Endodermal cell (in vitro differentiated cells): ENCODE measurements around the gene HYDIN. TPM values are rescaled to one million over a fixed set of nuclear protein-coding genes. Genes with fewer than 3 reads are reported as not detected.
A peak's percentile ranks its signal among the peaks of the same experiment; 100 is the strongest.
"Not testable (repeated sequence)": the region's sequence is repeated elsewhere in the genome, so short reads cannot be mapped to it uniquely, and the experiment has no call there.

Source experiments
- DNase-seq: peaks from one replicate; pipeline ENCODE4 v3.0.0-alpha.2; 2017
- H3K27ac ChIP-seq: 2 replicates; pipeline ENCODE4 v1.5.1; 2013; ENCODE audit warnings: mild to moderate bottlenecking, low read depth, low read length, moderate library complexity
- H3K27me3 ChIP-seq: 2 replicates; pipeline ENCODE4 v1.6.1; 2013; ENCODE audit warnings: mild to moderate bottlenecking, low read length, moderate library complexity; ENCODE audit not compliant: insufficient read depth, control insufficient read depth, poor library complexity, severe bottlenecking
- H3K36me3 ChIP-seq: 2 replicates; pipeline ENCODE4 v1.7.0; 2013; ENCODE audit warnings: mild to moderate bottlenecking, low read length, moderate library complexity; ENCODE audit not compliant: control insufficient read depth, insufficient read depth
- H3K4me1 ChIP-seq: one replicate; pipeline ENCODE4 v1.7.0; 2013; ENCODE audit warnings: low read length; ENCODE audit not compliant: control insufficient read depth, insufficient read depth
- H3K4me3 ChIP-seq: 2 replicates; pipeline ENCODE4 v1.5.1; 2013; ENCODE audit warnings: mild to moderate bottlenecking, low read length, moderate library complexity
- H3K9ac ChIP-seq: 2 replicates; pipeline ENCODE4 v1.6.1; 2013; ENCODE audit warnings: mild to moderate bottlenecking, low read length, moderate library complexity; ENCODE audit not compliant: poor library complexity, severe bottlenecking; ENCODE audit errors: extremely low read depth
- H3K9me3 ChIP-seq: 2 replicates; pipeline ENCODE4 v1.6.1; 2013; ENCODE audit warnings: mild to moderate bottlenecking, low read length, moderate library complexity; ENCODE audit not compliant: control insufficient read depth
- H3K27ac Mint-ChIP-seq: 2 replicates; pipeline ENCODE4 v1.8.0; 2020; ENCODE audit warnings: mixed read lengths
- H3K27me3 Mint-ChIP-seq: 2 replicates; pipeline ENCODE4 v1.8.0; 2021; ENCODE audit warnings: mild to moderate bottlenecking, mixed read lengths; ENCODE audit not compliant: insufficient read depth
- H3K36me3 Mint-ChIP-seq: 2 replicates; pipeline ENCODE4 v1.8.0; 2020; ENCODE audit warnings: low read depth, mixed read lengths
- H3K4me1 Mint-ChIP-seq: 2 replicates; pipeline ENCODE4 v1.8.0; 2020; ENCODE audit warnings: mixed read lengths
- H3K4me3 Mint-ChIP-seq: 2 replicates; pipeline ENCODE4 v1.8.0; 2020; ENCODE audit warnings: mild to moderate bottlenecking, moderate library complexity, mixed read lengths
- H3K9me3 Mint-ChIP-seq: 2 replicates; pipeline ENCODE4 v1.8.0; 2020; ENCODE audit warnings: mild to moderate bottlenecking, mixed read lengths
- CTCF ChIP-seq: fragments of 200-600 bp; sonication (generic); conservative IDR thresholded peaks from 2 replicates; pipeline ENCODE4 v1.5.0; 2021; ENCODE audit warnings: antibody characterized with exemption, mild to moderate bottlenecking
- WGBS, 2 experiments: methylation state at CpG; one replicate each; pipeline versions ENCODE4 v1.1.5 to v1.1.7; 2013; ENCODE audit warnings: missing lambda C conversion rate in 2 of 2, mixed read lengths in 1 of 2; ENCODE audit not compliant: insufficient coverage in 1 of 2, insufficient read length in 1 of 2; 5-methylcytosine and 5-hydroxymethylcytosine counted together
- total RNA-seq, 2 donors: library from RNA; stranded (reverse); fragmentation: NEBNext Ultra II Directional in 1 of 2; extraction: Animal tissue kit (Norgen Biotek cat#: 25700) in 1 of 2; gene quantifications; 2 replicates in 1 of 2; 3 replicates in 1 of 2; pipeline ENCODE4 v1.2.1, GENCODE V29; 2021

The HYDIN gene
- total RNA-seq, 2 donors from 2014 or later, result 6.4 to 7.7 TPM

GRCh38 chr16:70968332-70968731, 262.2 kb downstream of the HYDIN start:
- H3K36me3 Mint-ChIP-seq, H3K9me3 ChIP-seq, H3K9ac ChIP-seq, H3K4me1 Mint-ChIP-seq, H3K4me1 ChIP-seq, H3K9me3 Mint-ChIP-seq, DNase-seq, H3K4me3 Mint-ChIP-seq, H3K27me3 ChIP-seq, H3K4me3 ChIP-seq, H3K36me3 ChIP-seq, H3K27ac Mint-ChIP-seq, H3K27ac ChIP-seq: not testable (repeated sequence)
- H3K27me3 Mint-ChIP-seq, result peaks cover 25% of the 10 kb centered on the region
- peak; percentile 45 for TF ChIP-seq CTCF
- WGBS, 2 experiments, result no CpG with 5 or more reads among the region's 3 CpGs

GRCh38 chr16:70960169-70960568, 270.4 kb downstream of the HYDIN start:
- H3K27ac Mint-ChIP-seq, H3K27me3 ChIP-seq, DNase-seq, H3K27ac ChIP-seq, H3K4me1 Mint-ChIP-seq, H3K36me3 ChIP-seq, H3K4me1 ChIP-seq, H3K4me3 ChIP-seq, H3K9ac ChIP-seq, H3K9me3 Mint-ChIP-seq, H3K4me3 Mint-ChIP-seq, H3K9me3 ChIP-seq, H3K36me3 Mint-ChIP-seq, H3K27me3 Mint-ChIP-seq: not testable (repeated sequence)
- WGBS, 2 experiments, result no CpG with 5 or more reads among the region's 3 CpGs

- not testable (repeated sequence) for H3K27ac ChIP-seq, H3K9me3 Mint-ChIP-seq, H3K9ac ChIP-seq, H3K4me1 Mint-ChIP-seq, H3K27ac Mint-ChIP-seq, H3K9me3 ChIP-seq, H3K36me3 Mint-ChIP-seq, H3K4me1 ChIP-seq, H3K27me3 ChIP-seq, H3K36me3 ChIP-seq, DNase-seq, H3K4me3 ChIP-seq, H3K4me3 Mint-ChIP-seq
- peaks cover 12% of the 10 kb centered on the region for H3K27me3 Mint-ChIP-seq
- WGBS, 2 experiments, result 67 to 92% methylated on average over 1 to 2 of the region's 4 CpGs
- peak; percentile 49 for TF ChIP-seq CTCF
Measured at GRCh38 chr16:70954922-70955321, 275.6 kb downstream of the HYDIN start.

GRCh38 chr16:70953824-70954223, 276.7 kb downstream of the HYDIN start:
- H3K4me1 Mint-ChIP-seq, H3K4me3 Mint-ChIP-seq: not testable (repeated sequence)

GRCh38 chr16:70943551-70943950, 287.0 kb downstream of the HYDIN start:
- H3K27ac Mint-ChIP-seq, H3K27me3 Mint-ChIP-seq, H3K36me3 Mint-ChIP-seq, H3K4me3 ChIP-seq, H3K4me1 ChIP-seq, H3K4me1 Mint-ChIP-seq, H3K9me3 ChIP-seq, DNase-seq, H3K9ac ChIP-seq, H3K27me3 ChIP-seq, H3K36me3 ChIP-seq, H3K27ac ChIP-seq, H3K4me3 Mint-ChIP-seq, H3K9me3 Mint-ChIP-seq: not testable (repeated sequence)
- 96% methylated on average over 11 of the region's 15 CpGs; no CpG with 5 or more reads in 1 of the 2 experiments for WGBS, 2 experiments

More at GRCh38 chr16:70953824-70954223, 276.7 kb downstream of the HYDIN start:
- not testable (repeated sequence) for H3K9me3 ChIP-seq, DNase-seq, H3K36me3 Mint-ChIP-seq, H3K4me1 ChIP-seq, H3K4me3 ChIP-seq, H3K27ac ChIP-seq, H3K27me3 ChIP-seq, H3K27ac Mint-ChIP-seq, H3K36me3 ChIP-seq, H3K9me3 Mint-ChIP-seq, H3K9ac ChIP-seq
- no CpG with 5 or more reads among the region's 5 CpGs for WGBS, 2 experiments
- peaks cover 12% of the 10 kb centered on the region for H3K27me3 Mint-ChIP-seq

GRCh38 chr16:70939690-70940359, 290.7 kb downstream of the HYDIN start:
- not testable (repeated sequence) for H3K36me3 ChIP-seq, H3K9me3 Mint-ChIP-seq, H3K9ac ChIP-seq, H3K27ac ChIP-seq, H3K36me3 Mint-ChIP-seq, H3K9me3 ChIP-seq, H3K4me1 ChIP-seq, H3K27ac Mint-ChIP-seq, H3K4me3 ChIP-seq, H3K4me3 Mint-ChIP-seq, H3K4me1 Mint-ChIP-seq, H3K27me3 ChIP-seq, DNase-seq
- peaks cover 10% of the 10 kb centered on the region for H3K27me3 Mint-ChIP-seq
- WGBS, 2 experiments, result no CpG with 5 or more reads among the region's 7 CpGs
